ENCODE data around the gene PTPN7.

GRCh38 chr1:202182040-202182877 is 21.9 kb upstream of the PTPN7 start:
- TF ChIP-seq CTCF (IDR thresholded peaks at IDR 0.05; ENCODE audit: low read depth, low read length, missing input control), result no peak
- no peak for TF ChIP-seq ATF3 (IDR thresholded peaks at IDR 0.05)
- no peak for TF ChIP-seq REST (IDR thresholded peaks at IDR 0.05)
- no peak for TF ChIP-seq JUND (IDR thresholded peaks at IDR 0.05)
- TF ChIP-seq EGR1 (IDR thresholded peaks at IDR 0.05; ENCODE audit: low read depth in 2 of 2), result no peak
- no peak for TF ChIP-seq YY1 (IDR thresholded peaks at IDR 0.05)
- TF ChIP-seq RAD21 (IDR thresholded peaks at IDR 0.05), result no peak
- TF ChIP-seq TAF1 (conservative IDR thresholded peaks at IDR 0.05), result no peak
- TF ChIP-seq GABPA (IDR thresholded peaks at IDR 0.05 in 1 of 2, conservative IDR thresholded peaks at IDR 0.05 in 1 of 2), result no peak
- no peak for TF ChIP-seq FOXA1 (IDR thresholded peaks at IDR 0.05)
- no peak for TF ChIP-seq MAX (IDR thresholded peaks at IDR 0.05)

All from liver (tissue), 3 donors.